GM19324 (cell line): ENCODE data around the gene THSD4.

Experiments used
- ATAC-seq: cut with Tn5 transposase; IDR thresholded peaks from one replicate; pipeline ENCODE4 v1.9.1; 2021; ENCODE audit warnings: mild to moderate bottlenecking, moderate library complexity; ENCODE audit not compliant: unreplicated experiment, low FRiP score

THSD4 gene

DNA sequence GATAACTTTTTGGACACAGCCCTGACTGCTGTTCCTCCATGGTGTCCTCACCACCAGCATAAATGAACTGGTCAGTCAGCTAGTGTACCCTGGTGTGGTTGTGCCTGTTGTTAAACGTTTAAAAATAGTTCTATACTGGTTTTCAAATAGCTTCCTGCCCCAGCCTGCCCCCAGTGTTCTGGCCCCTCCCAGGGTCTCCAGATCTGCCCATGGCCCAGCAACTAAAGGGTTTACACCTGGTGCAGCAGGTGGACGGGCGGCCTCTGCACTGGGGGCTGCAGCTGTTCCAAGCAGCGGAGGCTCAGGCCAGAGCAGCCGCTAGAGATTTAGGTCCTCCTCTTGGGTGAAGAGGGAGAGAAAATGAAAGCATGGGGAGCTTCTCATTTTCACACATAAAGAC, 689.0 kb downstream of the THSD4 start:
- no peak for ATAC-seq

DNA sequence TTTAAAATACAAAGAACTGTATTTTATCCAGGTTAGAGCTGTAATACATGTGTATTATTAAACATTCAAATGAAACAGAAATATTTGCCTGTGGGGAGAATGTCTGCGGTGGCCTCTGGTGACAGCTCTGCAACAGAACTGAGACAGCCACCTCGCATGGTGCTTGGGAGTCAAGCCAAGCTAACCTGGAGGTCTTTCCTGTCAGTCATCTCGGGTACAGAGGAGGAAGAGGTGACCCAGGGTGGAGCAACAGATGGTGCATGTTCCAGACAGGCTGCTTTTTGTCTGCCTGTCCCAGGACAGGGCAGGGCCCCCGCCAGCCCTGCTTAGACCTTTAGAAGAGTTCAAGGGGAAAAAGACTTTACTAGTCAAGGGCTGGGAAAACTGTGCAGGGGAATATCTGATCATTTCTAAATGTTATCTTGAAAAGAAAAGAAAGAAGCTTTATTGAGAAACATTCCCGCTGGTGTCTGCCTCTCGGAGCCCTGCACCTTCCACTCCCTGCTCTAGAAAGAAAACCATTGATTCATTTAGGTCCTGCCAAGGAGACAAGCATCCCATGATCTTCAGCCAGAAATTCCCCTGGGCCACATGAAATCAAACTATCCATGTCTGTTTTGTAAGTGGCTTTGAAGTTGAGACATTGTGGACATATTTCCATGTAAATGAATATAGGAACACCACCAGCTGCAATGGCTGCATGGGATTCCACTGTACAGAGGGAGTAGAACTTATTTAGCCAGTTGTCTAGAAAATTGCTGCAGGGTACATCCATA, 689.6 kb downstream of the THSD4 start:
- ATAC-seq: no peak

DNA sequence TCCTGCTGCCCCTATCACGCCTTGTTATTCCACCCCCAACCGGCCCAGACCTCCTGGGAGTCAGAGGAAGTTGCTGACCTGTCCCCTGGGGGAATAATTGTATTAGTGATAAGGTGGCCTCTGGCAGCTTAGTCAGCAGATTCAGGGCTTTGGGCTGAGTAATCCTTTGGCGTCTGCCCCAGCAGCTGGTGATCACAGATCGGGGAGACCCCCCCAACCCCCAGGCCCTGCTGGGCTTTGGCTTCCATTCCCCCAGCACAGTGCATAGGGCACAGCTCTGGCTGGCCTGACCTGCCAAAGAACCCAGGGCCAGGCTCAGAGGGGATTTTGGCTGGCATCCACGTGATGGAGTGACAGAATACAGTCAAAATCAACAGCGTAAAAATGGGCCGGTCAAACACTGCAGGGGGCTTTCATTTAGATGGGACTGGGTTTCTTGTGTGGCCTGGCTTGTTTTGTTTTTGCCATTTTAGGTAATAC, 691.2 kb downstream of the THSD4 start:
- ATAC-seq: no peak

DNA sequence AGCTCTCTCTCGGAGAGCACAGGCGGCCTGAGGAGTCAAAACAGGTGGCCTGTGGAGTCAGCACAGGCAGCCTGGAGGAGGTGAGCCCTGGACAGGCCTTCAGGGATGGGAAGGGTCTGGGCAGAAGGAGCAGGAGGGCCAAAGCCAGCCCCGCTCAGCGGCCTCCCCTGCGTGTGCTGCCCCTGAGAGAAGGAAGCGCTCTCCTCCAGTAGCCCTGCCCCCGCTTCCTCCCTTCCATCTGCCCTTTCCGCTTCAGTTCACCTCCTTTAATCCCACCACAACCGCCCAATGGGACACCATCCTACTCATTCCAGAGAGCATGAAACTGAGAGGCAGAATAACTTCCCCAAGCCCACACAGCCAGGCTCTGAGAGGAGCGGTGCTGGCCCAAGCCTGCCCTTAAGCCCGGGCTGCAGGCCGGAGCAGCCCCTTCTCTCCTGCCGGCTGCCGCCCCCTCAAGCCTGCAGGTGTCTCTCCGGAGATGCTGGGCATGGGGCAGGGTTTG, 691.9 kb downstream of the THSD4 start:
- no peak for ATAC-seq

DNA sequence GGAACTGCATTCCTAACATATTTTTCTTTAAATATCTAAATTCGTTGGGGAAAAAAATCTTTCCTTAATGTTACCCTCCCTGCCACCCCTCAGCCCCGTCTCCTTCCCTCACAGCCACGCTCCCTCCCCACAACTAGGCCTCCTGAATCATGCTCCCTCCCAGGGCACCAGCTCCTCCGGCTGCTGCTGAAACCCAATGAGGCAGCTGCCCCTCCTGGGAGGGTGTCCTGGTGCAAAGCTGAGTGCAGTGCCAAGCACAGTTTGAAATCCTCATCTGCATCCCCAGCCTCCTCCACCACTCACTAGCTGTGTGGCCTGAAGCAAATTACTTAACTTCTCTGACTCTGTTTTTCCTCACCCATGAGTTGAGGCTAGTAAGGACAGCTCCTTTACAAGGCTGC, 692.4 kb downstream of the THSD4 start:
- no peak for ATAC-seq

DNA sequence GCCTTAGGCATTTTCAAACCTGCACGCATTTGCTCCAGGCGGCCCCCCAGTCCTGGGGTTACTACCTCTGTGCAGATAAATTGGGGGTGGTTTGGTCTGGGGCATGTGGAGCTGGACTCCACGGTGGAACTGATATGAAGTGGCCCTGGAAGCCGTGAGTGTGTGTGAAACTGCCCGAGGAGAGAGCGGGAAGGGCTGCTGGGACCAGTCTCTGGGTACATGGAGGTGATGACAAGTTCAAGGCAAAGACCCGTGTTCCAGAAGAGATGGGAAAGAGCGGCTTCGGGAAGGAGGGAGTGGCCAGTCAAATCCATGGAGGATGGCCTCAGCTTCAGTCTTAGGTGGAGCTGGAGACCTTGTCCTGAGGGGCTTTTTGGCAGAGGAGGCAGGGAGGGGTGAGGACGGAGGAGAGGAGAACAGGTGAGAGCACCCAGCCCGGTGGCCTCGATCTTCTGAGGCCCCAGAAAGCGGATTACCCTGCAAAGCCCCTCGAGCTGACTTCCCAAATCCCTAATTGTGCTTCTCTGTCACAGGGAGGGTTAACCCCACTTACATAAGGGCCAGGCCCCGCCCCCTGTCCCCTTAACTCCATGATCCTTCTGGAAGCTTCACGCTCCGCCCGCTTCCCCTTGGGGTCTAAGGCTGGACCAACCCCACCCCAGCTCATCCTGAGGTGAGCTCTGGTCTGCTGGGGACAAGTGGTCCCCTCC, 693.2 kb downstream of the THSD4 start:
- no peak for ATAC-seq

DNA sequence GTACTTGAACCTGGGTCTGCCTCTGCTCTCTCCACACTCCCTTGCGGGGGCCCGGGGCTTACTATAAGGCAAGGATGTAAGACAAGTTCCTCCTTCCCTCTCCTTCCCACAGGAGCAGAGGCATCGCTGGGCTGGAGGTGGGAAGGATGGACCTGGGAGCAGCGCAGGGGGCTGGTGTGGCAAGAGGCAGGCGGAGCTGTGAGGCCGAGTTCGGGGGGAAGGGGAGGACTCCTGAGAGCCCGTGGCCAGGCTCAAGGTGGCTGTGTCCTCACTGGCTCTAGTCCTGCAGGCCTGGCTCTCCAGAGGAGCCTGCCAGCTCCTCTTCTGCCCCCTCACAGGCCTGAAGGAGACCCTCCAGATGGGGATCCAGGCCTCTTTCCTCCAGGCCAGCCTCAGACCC, 694.1 kb downstream of the THSD4 start:
- ATAC-seq: no peak

DNA sequence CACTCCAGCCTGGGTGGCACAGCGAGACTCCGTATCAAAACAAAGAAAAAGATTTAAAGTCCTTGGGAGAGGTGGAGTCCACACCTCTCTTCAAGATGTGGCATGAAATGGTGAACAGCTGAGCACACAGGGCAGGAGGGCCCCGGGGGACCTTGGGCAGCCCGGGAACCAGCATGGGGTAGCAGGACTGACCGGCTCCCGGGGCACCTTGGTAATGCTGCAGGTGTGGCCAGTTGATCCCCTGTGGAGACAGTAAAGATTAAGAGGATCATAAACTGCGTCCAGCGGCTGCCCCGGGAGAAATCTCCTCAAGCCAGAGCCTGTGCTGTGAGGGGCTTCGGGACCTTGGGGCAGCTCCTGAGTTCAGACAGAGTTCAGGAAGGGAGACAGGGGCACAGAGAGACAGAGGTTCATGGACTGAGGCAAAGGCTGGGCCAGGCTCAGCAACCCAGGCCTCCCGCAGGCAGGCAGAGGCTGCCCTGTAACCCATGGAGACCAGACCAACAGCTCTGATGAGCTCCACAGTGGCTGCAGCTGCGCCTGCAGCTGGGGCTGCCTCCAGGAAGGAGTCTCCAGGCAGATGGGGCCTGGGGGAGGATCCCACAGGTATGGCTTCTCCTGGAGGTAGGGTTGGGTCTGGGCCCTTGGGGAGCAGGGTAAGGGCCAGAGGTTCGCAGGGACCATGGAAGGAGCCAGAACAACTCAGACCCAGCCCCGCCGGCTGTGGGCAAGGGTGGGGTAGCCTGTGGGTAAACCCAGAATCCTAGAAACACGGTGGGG, 695.2 kb downstream of the THSD4 start, which contains the start of gene NR2E3:
Gene NR2E3 (plus strand): TSS at position 299 of the 780 bp plus-strand sequence. CDS start 190 bp downstream, at position 489.
- ATAC-seq: no peak

DNA sequence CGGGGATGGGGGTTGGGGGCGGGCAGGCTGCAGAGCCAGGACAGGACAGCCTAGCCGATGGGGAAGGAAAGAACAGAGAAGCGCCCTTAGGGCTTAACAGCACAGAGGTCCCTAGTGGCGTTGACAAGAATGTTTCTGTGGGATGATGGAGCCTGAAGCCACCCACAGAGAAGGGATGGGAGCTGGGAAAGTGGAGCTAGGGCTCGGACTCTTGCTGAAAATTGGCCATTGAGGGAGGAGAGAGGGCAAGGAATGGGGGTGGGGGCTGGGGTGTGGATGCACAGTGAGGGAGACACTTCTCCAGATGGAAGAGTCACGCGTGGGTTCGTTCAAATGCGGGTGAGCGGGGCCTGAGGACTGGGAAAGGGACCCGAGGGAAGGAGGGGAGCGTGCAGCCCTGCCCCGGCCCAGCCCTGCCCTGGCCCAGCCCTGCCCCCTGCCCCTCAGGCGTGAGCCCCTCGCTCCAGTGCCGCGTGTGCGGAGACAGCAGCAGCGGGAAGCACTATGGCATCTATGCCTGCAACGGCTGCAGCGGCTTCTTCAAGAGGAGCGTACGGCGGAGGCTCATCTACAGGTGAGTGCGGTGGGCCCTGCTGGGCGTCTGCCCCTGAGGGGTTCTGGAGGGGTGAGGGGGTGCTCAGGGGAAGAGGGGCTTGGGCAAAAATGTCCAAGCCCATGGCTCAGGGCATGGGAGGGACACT, 695.9 kb downstream of the THSD4 start:
- ATAC-seq: no peak

DNA sequence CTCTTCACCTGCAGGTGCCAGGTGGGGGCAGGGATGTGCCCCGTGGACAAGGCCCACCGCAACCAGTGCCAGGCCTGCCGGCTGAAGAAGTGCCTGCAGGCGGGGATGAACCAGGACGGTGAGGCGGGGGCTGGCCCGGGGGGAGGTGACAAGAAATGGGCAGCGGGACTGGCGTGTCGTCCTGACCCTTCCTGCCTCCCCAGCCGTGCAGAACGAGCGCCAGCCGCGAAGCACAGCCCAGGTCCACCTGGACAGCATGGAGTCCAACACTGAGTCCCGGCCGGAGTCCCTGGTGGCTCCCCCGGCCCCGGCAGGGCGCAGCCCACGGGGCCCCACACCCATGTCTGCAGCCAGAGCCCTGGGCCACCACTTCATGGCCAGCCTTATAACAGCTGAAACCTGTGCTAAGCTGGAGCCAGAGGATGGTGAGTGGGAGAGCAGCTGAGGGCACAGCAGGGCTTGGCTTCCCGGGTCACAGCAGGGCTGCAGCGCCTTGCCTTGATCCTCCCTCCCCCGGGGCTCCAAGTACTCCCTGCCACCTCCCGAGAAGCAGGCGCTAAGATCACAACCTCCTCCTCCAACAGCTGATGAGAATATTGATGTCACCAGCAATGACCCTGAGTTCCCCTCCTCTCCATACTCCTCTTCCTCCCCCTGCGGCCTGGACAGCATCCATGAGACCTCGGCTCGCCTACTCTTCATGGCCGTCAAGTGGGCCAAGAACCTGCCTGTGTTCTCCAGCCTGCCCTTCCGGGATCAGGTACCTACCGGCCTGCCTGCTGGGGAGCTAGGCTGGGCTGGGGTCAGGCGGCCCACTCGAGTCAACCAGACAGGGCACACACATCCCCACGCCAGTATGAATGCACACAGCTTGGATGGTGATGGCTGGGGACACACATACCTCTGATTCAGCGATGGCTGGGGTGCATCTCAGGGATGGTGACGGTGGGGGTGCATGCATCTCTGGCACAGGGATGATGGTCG, 696.8 kb downstream of the THSD4 start:
- no peak for ATAC-seq

DNA sequence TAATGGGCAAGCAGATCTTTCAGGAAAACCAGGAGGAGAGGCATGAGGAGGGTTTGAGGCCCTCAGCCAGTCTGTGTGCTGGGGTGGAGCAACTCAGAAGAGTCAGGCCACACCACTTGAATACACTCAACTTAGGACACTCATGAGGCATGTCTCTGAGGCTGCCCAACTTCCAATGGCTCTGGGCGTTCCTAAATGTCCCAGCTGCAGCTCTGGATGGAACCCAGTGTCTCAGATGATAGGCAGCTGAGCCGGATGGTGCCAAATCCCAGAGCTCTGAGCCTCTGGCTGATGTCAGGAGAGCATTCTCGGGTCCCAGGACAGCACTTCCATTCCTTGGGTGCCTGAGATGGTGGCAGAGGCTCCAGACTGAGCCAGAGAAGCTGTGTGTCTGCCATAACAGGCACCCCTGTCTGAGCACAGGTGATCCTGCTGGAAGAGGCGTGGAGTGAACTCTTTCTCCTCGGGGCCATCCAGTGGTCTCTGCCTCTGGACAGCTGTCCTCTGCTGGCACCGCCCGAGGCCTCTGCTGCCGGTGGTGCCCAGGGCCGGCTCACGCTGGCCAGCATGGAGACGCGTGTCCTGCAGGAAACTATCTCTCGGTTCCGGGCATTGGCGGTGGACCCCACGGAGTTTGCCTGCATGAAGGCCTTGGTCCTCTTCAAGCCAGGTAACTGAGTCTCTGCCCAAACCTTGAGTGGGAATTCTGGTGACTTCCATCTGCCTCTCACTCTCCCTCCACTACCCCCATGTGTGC, 697.9 kb downstream of the THSD4 start:
- no peak for ATAC-seq

DNA sequence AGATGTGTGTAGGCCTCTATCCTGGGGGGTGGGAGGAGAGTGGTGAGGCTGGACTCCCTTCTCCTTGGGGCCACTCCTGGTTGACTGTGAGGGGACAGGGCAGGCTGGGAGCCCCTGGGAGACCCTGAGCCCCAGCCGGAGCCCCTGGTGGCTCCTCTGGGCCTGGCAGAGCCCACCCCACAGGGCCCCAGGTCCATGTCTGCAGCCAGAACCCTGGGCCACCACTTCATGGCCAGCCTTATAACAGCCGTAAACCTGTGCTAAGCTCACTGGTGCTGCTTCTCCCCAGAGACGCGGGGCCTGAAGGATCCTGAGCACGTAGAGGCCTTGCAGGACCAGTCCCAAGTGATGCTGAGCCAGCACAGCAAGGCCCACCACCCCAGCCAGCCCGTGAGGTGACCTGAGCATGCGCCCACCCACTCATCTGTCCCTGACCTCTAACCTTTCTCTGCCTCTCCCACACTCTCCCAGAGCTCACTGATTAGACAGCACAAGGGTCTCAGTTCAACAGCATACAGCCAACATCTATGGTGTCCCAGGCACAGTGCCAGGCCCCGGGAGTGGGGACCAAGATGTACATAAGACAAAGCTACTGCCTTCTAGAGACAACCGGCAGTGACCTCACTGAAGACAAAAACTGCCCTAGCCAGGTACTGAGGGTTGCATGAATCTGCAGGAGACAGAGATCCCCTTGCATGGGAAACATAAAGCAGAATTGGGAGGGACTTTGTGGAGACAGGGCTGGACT, 698.6 kb downstream of the THSD4 start:
- no peak for ATAC-seq

DNA sequence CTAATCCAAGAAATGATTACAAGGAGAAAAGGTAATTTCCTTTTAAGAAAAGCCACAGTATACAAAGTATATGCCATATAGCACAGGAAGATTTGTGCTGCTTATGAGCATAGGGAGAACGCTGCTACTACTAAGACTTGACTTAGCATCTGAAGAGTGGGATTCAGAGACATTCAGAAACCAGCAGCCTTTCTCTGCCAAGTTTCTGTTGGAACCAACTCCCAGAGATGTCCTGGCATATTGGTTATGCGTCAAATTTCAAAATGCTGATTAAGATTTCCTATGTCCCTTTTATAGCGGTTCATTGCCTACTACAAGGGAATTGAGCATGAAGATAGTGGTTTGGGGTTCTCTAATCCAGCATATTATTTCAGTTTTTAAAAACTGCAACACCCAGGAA, 700.0 kb downstream of the THSD4 start:
- ATAC-seq: no peak

DNA sequence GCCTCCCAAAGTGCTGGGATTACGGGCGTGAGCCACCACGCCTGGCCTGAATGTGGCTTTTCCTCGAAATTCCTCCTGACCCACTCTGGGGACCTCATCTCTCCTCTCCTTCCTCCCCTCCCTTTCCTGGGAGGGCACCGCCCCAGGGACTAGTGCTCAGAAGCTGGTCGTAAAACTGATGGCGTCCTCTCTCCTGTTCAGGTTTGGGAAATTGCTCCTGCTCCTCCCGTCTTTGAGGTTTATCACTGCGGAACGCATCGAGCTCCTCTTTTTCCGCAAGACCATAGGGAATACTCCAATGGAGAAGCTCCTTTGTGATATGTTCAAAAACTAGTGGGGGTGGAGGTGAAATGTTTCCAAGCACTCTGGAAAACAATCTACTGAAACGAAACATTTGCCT, 702.1 kb downstream of the THSD4 start:
- ATAC-seq: no peak

DNA sequence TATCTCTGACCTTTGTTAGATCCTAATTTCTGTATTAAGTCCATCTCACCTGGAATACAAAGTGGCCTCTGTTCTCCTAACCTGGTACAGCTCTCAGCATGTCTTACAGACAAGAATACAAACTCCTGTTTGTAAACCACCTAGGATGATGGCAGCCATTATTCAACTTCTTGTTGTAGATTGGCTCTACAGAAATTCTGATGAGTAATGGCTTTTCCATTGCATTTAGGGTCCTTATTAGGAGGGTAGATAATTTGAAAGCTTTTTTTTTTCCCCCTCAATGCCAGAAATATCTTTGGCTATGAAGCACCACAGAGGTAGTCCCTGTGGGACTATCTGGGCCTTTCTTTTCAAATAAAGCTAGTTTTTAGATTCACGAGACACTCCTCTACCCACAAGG, 704.9 kb downstream of the THSD4 start:
- no peak for ATAC-seq

DNA sequence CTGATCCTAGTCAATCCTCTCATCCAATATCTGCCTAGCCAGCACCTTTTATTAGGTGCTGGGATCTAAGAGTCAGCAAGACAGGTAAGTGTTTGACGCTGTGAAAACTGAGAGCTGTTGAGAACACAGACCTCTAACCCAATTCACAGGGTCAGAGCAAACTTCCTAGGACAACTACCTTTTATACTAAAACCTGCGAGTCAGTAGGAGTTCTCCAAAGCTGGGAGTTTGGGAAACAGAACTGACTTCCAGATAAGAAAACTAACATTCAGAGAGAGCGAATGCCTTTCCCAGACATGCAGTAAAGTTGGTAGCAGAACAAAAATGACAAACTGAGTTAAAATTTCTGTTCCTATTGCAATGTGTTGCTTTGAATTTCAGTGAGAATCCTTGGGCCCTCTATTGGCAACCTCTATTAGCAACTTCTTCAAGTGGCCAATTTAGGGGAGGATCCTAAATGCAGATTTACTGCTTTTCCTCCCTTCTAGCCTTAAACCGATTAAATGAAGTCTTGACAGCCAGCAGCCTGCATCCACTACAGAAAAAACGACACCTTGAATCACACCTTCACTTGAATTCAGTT, 706.4 kb downstream of the THSD4 start:
- no peak for ATAC-seq

DNA sequence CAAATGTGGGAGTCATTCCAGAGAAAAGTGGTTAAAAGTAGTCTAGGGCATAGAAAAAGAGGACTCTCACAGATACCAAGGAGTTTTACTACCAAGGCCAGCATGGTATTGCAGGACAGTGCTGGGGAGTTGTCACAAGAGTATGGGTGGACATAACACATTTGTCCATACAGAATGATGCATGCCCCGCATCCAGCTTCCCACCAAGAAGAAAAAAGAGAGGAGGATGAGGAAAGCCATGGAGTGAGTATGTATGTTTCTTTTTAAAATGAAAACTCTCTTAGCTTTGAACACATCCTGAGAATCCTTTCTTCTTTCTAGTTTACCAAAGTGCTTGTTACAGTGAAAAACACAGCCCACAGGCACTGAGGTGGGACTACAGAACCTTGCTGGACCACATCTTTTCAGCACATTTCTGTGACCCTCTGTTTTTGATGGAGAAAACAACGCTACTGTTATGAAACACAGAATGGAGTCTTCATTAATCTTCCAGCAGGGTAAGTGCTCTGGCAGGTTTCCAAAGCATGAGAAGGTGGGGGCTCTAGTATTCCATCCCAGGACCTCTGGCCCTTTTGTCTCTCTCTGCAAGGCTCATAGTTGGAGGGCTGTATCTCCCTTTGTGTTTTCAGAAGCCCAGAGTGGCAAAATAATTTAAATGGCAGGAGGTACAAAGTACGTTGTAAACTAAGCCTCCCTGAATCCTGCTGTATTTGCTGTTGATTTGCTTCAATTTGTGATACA, 707.8 kb downstream of the THSD4 start:
- ATAC-seq: no peak
